ENCODE results near the gene MVP.

GRCh38 chr16:29896841-29897240, 76.6 kb downstream of the MVP start:
- TF ChIP-seq CTCF (IDR thresholded peaks at IDR 0.05): no peak
- no peak for TF ChIP-seq POLR2A (IDR thresholded peaks at IDR 0.05)
